ENCODE results near the gene UNC13B. TPM values are rescaled to one million over a fixed set of nuclear protein-coding genes. Genes with fewer than 3 reads are reported as not detected.

The UNC13B gene
- total RNA-seq, 2 donors from 2014 or later, result 20.2 to 29.3 TPM

GRCh38 chr9:35272989-35273388 is 111.2 kb downstream of the UNC13B start:
- ATAC-seq (no peak), DNase-seq (no peak)
- Histone ChIP-seq H3K27me3 (no peaks in the 10 kb centered on the region), H3K4me1 (no peaks in the 10 kb centered on the region), H3K4me3 (no peak overlapping the region), H3K36me3 (replicated peaks in 1 of 2; ENCODE audit: insufficient read depth in 1 of 2, low read depth in 2 of 2) (no peaks in the 10 kb centered on the region), H3K27ac (no peak overlapping the region), H3K9me3 (no peaks in the 10 kb centered on the region)
- TF ChIP-seq CTCF (IDR thresholded peaks at IDR 0.05) (no peak), POLR2A (IDR thresholded peaks at IDR 0.05) (no peak)
- WGBS, 2 donors, result 84 to 88% methylated on average over 2 of the region's 2 CpGs
- intact Hi-C loops (cut with DNase I), result no loop called here

- Histone ChIP-seq H3K4me1 (no peaks in the 10 kb centered on the region), H3K36me3 (replicated peaks in 1 of 2; ENCODE audit: insufficient read depth in 1 of 2, low read depth in 2 of 2) (no peaks in the 10 kb centered on the region), H3K27me3 (no peaks in the 10 kb centered on the region), H3K9me3 (no peaks in the 10 kb centered on the region), H3K4me3 (no peak overlapping the region), H3K27ac (no peak overlapping the region)
- 84 to 91% methylated on average over 5 of the region's 5 CpGs for WGBS, 2 donors
- no peak for TF ChIP-seq CTCF (IDR thresholded peaks at IDR 0.05)
- no peak for TF ChIP-seq POLR2A (IDR thresholded peaks at IDR 0.05)
- intact Hi-C loops (cut with DNase I), result no loop called here
- DNase-seq (no peak), ATAC-seq (no peak)
Observed at GRCh38 chr9:35273591-35273990, 111.8 kb downstream of the UNC13B start.

- WGBS, 2 donors, result 81 to 99% methylated on average over 2 of the region's 2 CpGs
- DNase-seq, result no peak
- H3K36me3 ChIP-seq (replicated peaks in 1 of 2; ENCODE audit: insufficient read depth in 1 of 2, low read depth in 2 of 2), result no peaks in the 10 kb centered on the region
- no peaks in the 10 kb centered on the region for H3K4me1 ChIP-seq
- no peaks in the 10 kb centered on the region for H3K27me3 ChIP-seq
- ATAC-seq, result no peak
- TF ChIP-seq CTCF (IDR thresholded peaks at IDR 0.05), result no peak
- no peak for TF ChIP-seq POLR2A (IDR thresholded peaks at IDR 0.05)
- intact Hi-C loops (cut with DNase I), result no loop called here
- H3K9me3 ChIP-seq, result no peaks in the 10 kb centered on the region
- no peak overlapping the region for H3K4me3 ChIP-seq
- no peak overlapping the region for H3K27ac ChIP-seq
Observed at GRCh38 chr9:35274993-35275392, 113.2 kb downstream of the UNC13B start.

- WGBS, 2 donors, result 54 to 59% methylated on average over 1 of the region's 1 CpG
- Histone ChIP-seq H3K4me3 (no peak overlapping the region), H3K36me3 (replicated peaks in 1 of 2; ENCODE audit: insufficient read depth in 1 of 2, low read depth in 2 of 2) (no peaks in the 10 kb centered on the region), H3K9me3 (no peaks in the 10 kb centered on the region), H3K27me3 (no peaks in the 10 kb centered on the region), H3K27ac (no peak overlapping the region), H3K4me1 (no peaks in the 10 kb centered on the region)
- ATAC-seq, result no peak
- no peak for DNase-seq
- intact Hi-C loops (cut with DNase I), result no loop called here
- TF ChIP-seq POLR2A (IDR thresholded peaks at IDR 0.05) (no peak), CTCF (IDR thresholded peaks at IDR 0.05) (no peak)
Observed at GRCh38 chr9:35277171-35277520, 115.3 kb downstream of the UNC13B start.

GRCh38 chr9:35277628-35278359 is 116.0 kb downstream of the UNC13B start:
- TF ChIP-seq POLR2A (IDR thresholded peaks at IDR 0.05) (no peak), CTCF (IDR thresholded peaks at IDR 0.05) (no peak)
- no peak overlapping the region for H3K4me3 ChIP-seq
- H3K27ac ChIP-seq, result no peak overlapping the region
- H3K27me3 ChIP-seq, result no peaks in the 10 kb centered on the region
- H3K36me3 ChIP-seq (replicated peaks in 1 of 2; ENCODE audit: insufficient read depth in 1 of 2, low read depth in 2 of 2), result no peaks in the 10 kb centered on the region
- no peaks in the 10 kb centered on the region for H3K4me1 ChIP-seq
- 76 to 85% methylated on average over 7 of the region's 7 CpGs for WGBS, 2 donors
- H3K9me3 ChIP-seq, result no peaks in the 10 kb centered on the region
- intact Hi-C loops (cut with DNase I), result no loop called here
- DNase-seq, result no peak
- no peak for ATAC-seq

Measured in body of pancreas (tissue), 4 donors.